ENCODE results near the gene CRTC3. TPM values are rescaled to one million over a fixed set of nuclear protein-coding genes. Genes with fewer than 3 reads are reported as not detected.

The CRTC3 gene
- total RNA-seq, 1 experiment from 2014 or later: 3.9 TPM

DNA sequence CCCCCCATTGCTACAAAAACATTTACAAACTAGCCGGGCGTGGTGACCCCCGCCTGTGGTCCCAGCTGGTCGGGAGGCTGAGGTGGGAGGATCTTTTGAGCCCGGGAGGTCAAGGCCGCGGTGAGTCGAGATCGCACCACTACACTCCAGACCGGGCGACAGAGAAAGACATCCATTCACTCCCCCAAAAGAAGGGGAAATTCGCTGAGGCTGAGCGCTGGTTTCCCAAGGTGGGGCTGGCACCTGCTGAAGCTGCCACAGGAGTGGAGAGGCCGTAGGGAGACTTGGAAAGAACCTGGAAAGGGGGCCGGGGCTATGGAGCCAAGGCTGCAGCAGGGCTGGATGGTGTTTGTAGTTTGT lies 732 bp upstream of the CRTC3 start:
- Histone ChIP-seq H3K4me2 (ENCODE audit: insufficient read depth, insufficient read length, low read length) (peak overlapping the region; percentile 76), H4K5ac (ENCODE audit: insufficient read length, low read depth, low read length) (no peak overlapping the region), H2BK120ac (ENCODE audit: low read depth, low read length, poor library complexity, severe bottlenecking) (no peak overlapping the region), H4K8ac (replicated peaks; ENCODE audit: insufficient read length, low read depth, low read length) (no peak overlapping the region), H3K79me2 (ENCODE audit: insufficient read depth, low read length) (no peaks in the 10 kb centered on the region), H2AFZ (ENCODE audit: low read length) (no peak overlapping the region), H2BK15ac (ENCODE audit: low read depth, low read length) (no peak overlapping the region), H3K4me1 (ENCODE audit: insufficient read depth, low read length) (no peaks in the 10 kb centered on the region; the same call in 1 of the 2 replicates), H4K20me1 (ENCODE audit: control insufficient read depth, insufficient read depth, insufficient read length) (no peaks in the 10 kb centered on the region), H2BK20ac (ENCODE audit: low read depth, low read length, poor library complexity, severe bottlenecking) (no peak overlapping the region), H3K18ac (ENCODE audit: insufficient read length, low read depth, low read length) (no peak overlapping the region), H3K56ac (ENCODE audit: insufficient read length, low read depth, low read length) (no peak overlapping the region), H3K9me3 (ENCODE audit: control insufficient read depth, low read depth, low read length) (no peaks in the 10 kb centered on the region), H3K9ac (ENCODE audit: extremely low read depth, insufficient read length, low read length) (no peak overlapping the region), H2BK5ac (ENCODE audit: insufficient read length, low read length) (no peak overlapping the region), H3K4ac (ENCODE audit: low read depth, low read length) (no peak overlapping the region), H3K23ac (ENCODE audit: insufficient read length, low read depth, low read length) (no peak overlapping the region), H2BK12ac (ENCODE audit: insufficient read length, low read depth, low read length) (no peak overlapping the region), H2AK5ac (ENCODE audit: insufficient read length, low read length) (no peak overlapping the region), H3K14ac (ENCODE audit: insufficient read depth, low read length) (no peak overlapping the region), H3K79me1 (ENCODE audit: insufficient read depth, low read depth, low read length, poor library complexity, severe bottlenecking) (no peaks in the 10 kb centered on the region), H3K23me2 (ENCODE audit: insufficient read length, low read depth, low read length, poor library complexity, severe bottlenecking) (peaks cover 5% of the 10 kb centered on the region), H3K27ac (ENCODE audit: insufficient read length, low read depth, low read length) (no peak overlapping the region), H4K91ac (ENCODE audit: insufficient read length, low read depth, low read length) (no peak overlapping the region), H3K27me3 (ENCODE audit: insufficient read depth, low read length) (peaks cover 13% of the 10 kb centered on the region), H3T11ph (ENCODE audit: low read length) (no peak overlapping the region)
- peak overlapping the region; percentile 76 to 89 for H3K4me3 Mint-ChIP-seq
- TF ChIP-seq, protein P1, sequence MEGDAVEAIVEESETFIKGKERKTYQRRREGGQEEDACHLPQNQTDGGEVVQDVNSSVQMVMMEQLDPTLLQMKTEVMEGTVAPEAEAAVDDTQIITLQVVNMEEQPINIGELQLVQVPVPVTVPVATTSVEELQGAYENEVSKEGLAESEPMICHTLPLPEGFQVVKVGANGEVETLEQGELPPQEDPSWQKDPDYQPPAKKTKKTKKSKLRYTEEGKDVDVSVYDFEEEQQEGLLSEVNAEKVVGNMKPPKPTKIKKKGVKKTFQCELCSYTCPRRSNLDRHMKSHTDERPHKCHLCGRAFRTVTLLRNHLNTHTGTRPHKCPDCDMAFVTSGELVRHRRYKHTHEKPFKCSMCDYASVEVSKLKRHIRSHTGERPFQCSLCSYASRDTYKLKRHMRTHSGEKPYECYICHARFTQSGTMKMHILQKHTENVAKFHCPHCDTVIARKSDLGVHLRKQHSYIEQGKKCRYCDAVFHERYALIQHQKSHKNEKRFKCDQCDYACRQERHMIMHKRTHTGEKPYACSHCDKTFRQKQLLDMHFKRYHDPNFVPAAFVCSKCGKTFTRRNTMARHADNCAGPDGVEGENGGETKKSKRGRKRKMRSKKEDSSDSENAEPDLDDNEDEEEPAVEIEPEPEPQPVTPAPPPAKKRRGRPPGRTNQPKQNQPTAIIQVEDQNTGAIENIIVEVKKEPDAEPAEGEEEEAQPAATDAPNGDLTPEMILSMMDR (conservative IDR thresholded peaks at IDR 0.05): no peak
- no CpG with 5 or more reads among the region's 15 CpGs for WGBS (ENCODE audit: extremely low coverage, insufficient read length, low lambda C conversion rate)
- peaks cover 0 to 4% of the 10 kb centered on the region in 2 experiments; a peak in 3 of 5 replicates for H3K9me3 Mint-ChIP-seq
- no peaks in the 10 kb centered on the region for H3K36me3 Mint-ChIP-seq (ENCODE audit: insufficient read depth in 1 of 3, low read depth in 3 of 3)
- H3K27ac Mint-ChIP-seq: no peak overlapping the region
- no peak for DNase-seq
- peaks cover 65% of the 10 kb centered on the region for H3K27me3 Mint-ChIP-seq (ENCODE audit: low read depth)
- H3K4me1 Mint-ChIP-seq: peaks cover 6 to 16% of the 10 kb centered on the region in 2 experiments
